DOHH2 (cell line): ENCODE data around the gene SVIL.

ENCODE experiments used
- H3F3A ChIP-seq: fragments of 200-600 bp; sonication (generic), shearing (Covaris generic); 2 replicates; pipeline ENCODE4 v1.6.0; 2016; ENCODE audit warnings: antibody characterized with exemption, mild to moderate bottlenecking; ENCODE audit not compliant: control insufficient read depth, insufficient read depth
- H3K27ac ChIP-seq: fragments of 200-600 bp; sonication (generic); 2 replicates; pipeline ENCODE4 v1.5.1; 2014; ENCODE audit warnings: low read depth, mild to moderate bottlenecking, low read length, moderate library complexity
- H3K27me3 ChIP-seq: fragments of 200-600 bp; sonication (generic); 2 replicates; pipeline ENCODE4 v1.6.1; 2014; ENCODE audit warnings: mild to moderate bottlenecking, low read length, mixed read lengths; ENCODE audit not compliant: control insufficient read depth
- H3K36me3 ChIP-seq: fragments of 200-600 bp; sonication (generic); 2 replicates; pipeline ENCODE4 v1.6.1; 2014; ENCODE audit warnings: mild to moderate bottlenecking, low read length, moderate library complexity, mixed read lengths; ENCODE audit not compliant: control insufficient read depth
- H3K4me1 ChIP-seq: fragments of 200-600 bp; sonication (generic); 2 replicates; pipeline ENCODE4 v1.6.1; 2014; ENCODE audit warnings: mild to moderate bottlenecking, low read length, mixed read lengths; ENCODE audit not compliant: control insufficient read depth
- H3K4me2 ChIP-seq: fragments of 200-600 bp; sonication (generic); 2 replicates; pipeline ENCODE4 v1.6.0; 2014; ENCODE audit warnings: mild to moderate bottlenecking, low read length, moderate library complexity
- H3K4me3 ChIP-seq: fragments of 200-600 bp; sonication (generic); 2 replicates; pipeline ENCODE4 v1.5.1; 2014; ENCODE audit warnings: mild to moderate bottlenecking, low read length, mixed read lengths
- H3K79me2 ChIP-seq: fragments of 200-600 bp; sonication (generic); 2 replicates; pipeline ENCODE4 v1.6.1; 2014; ENCODE audit warnings: mild to moderate bottlenecking, low read length, mixed read lengths; ENCODE audit not compliant: control insufficient read depth
- H3K9me2 ChIP-seq: fragments of 200-600 bp; sonication (generic); replicated peaks from 2 replicates; pipeline ENCODE4 v1.6.1; 2014; ENCODE audit warnings: mild to moderate bottlenecking, low read length, mixed read lengths; ENCODE audit not compliant: control insufficient read depth
- H3K9me3 ChIP-seq: fragments of 200-600 bp; sonication (generic); 2 replicates; pipeline ENCODE4 v1.6.1; 2014; ENCODE audit warnings: antibody characterized with exemption, low read length, mixed read lengths; ENCODE audit not compliant: control insufficient read depth, insufficient read depth
- H4K20me1 ChIP-seq: fragments of 200-600 bp; sonication (generic); 2 replicates; pipeline ENCODE4 v1.6.0; 2014; ENCODE audit warnings: low read depth, mild to moderate bottlenecking, antibody characterized with exemption, low read length, moderate library complexity; ENCODE audit not compliant: control insufficient read depth, insufficient read depth
- EZH2phosphoT487 ChIP-seq: fragments of 200-600 bp; sonication (generic); IDR thresholded peaks from 2 replicates; pipeline ENCODE4 v1.6.1; 2017; ENCODE audit warnings: borderline replicate concordance, mild to moderate bottlenecking, antibody characterized with exemption, low read length, moderate library complexity, mixed read lengths
- TF ChIP-seq, protein P1 (sequence below): fragments of 200-600 bp; sonication (generic); IDR thresholded peaks from one replicate; pipeline ENCODE4 v1.5.1; 2014; ENCODE audit warnings: antibody characterized with exemption, mild to moderate bottlenecking, low read depth, low read length; ENCODE audit not compliant: poor library complexity, severe bottlenecking

The SVIL gene

DNA sequence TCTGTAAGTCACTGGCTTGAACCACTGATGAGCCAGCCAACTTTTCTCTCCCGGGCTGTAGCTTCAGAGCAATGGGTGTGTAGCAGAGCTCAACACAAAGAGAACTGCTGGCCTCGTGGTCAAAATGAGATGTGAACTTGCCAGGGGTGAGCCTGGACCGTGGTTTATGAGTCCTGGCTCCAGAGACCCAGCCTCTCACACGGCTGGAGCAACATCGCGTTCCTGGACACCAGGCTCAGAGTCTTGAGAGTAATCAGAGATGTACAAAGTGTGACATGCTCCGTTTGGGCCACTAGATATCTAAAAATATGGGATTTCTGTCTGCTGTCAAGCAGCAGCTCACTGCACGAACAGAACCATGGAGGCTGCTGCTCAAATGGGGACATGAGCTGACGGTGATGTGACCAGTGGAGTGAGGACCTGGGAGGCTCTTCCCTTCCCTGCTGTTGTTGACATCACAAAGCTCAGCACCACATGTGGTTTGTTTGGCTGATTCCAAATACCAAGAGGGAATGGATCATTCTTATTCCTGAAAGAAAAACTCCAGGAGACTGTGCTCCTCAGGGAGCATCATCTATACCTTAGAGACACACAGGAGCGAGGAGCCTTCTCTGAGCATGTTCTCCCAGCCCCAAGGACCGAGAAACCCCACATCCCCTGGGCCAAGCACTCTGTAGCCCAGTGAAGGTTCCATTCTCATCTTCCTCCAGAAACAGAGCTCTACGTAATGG is 9.2 kb upstream of the SVIL start:
- Histone ChIP-seq H3K4me2 (no peak overlapping the region), H3F3A (no peaks in the 10 kb centered on the region), H3K9me2 (no peaks in the 10 kb centered on the region), H3K36me3 (no peaks in the 10 kb centered on the region), H3K27me3 (no peaks in the 10 kb centered on the region), H3K4me3 (no peak overlapping the region), H3K79me2 (no peaks in the 10 kb centered on the region), H3K27ac (no peak overlapping the region), H3K9me3 (no peaks in the 10 kb centered on the region), H4K20me1 (no peaks in the 10 kb centered on the region), H3K4me1 (peaks cover 6% of the 10 kb centered on the region; the same call in 1 of the 2 replicates)
- no peak for TF ChIP-seq EZH2phosphoT487
- TF ChIP-seq, protein P1, sequence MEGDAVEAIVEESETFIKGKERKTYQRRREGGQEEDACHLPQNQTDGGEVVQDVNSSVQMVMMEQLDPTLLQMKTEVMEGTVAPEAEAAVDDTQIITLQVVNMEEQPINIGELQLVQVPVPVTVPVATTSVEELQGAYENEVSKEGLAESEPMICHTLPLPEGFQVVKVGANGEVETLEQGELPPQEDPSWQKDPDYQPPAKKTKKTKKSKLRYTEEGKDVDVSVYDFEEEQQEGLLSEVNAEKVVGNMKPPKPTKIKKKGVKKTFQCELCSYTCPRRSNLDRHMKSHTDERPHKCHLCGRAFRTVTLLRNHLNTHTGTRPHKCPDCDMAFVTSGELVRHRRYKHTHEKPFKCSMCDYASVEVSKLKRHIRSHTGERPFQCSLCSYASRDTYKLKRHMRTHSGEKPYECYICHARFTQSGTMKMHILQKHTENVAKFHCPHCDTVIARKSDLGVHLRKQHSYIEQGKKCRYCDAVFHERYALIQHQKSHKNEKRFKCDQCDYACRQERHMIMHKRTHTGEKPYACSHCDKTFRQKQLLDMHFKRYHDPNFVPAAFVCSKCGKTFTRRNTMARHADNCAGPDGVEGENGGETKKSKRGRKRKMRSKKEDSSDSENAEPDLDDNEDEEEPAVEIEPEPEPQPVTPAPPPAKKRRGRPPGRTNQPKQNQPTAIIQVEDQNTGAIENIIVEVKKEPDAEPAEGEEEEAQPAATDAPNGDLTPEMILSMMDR, result no peak

DNA sequence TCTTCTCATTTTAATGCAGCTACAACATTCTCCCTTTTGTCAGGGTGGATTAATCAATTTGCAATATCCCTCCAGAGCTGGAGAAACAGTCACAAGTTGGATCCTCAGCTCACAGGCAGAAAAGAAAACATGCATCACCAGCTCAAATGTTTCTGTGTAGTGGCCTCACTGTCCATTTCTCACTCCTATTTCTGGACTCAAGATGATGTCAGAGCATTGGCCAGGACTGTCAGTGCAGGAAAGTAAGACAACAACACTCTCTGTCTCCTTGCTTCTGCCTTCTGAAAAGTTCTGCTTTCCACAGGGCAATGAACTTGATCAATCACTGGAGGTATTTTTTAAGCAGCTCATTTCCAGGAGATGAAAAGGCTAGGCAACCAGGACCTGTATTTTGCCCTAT is 8.2 kb upstream of the SVIL start:
- H3K4me2 ChIP-seq, result no peak overlapping the region
- H3K27ac ChIP-seq, result no peak overlapping the region
- H3K36me3 ChIP-seq, result no peaks in the 10 kb centered on the region
- H3K79me2 ChIP-seq, result no peaks in the 10 kb centered on the region
- no peaks in the 10 kb centered on the region for H3F3A ChIP-seq
- H4K20me1 ChIP-seq, result no peaks in the 10 kb centered on the region
- TF ChIP-seq, protein P1, result no peak
- TF ChIP-seq EZH2phosphoT487, result no peak
- H3K4me3 ChIP-seq, result no peak overlapping the region
- no peaks in the 10 kb centered on the region for H3K9me2 ChIP-seq
- H3K9me3 ChIP-seq, result no peaks in the 10 kb centered on the region
- peaks cover 6% of the 10 kb centered on the region; the same call in 1 of the 2 replicates for H3K4me1 ChIP-seq
- no peaks in the 10 kb centered on the region for H3K27me3 ChIP-seq

DNA sequence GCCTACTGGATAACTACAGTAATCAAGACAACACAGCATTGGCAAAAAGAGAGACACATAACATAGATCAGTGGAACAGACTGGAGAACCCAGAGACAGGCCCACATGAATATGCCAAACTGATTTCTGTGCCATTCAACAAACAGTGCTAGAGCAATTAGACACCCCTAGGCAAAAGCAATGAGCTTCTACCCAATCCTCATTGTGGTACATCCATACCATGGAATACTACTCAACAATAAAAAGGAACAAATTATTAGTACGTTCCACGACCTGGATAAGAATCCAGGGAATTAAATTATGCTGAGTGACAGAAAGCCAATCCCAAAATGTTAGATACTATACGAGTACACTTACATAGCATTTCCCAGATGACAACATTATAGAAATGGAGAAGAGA is 2.8 kb upstream of the SVIL start:
- Histone ChIP-seq H3K27me3 (no peaks in the 10 kb centered on the region), H3K36me3 (no peaks in the 10 kb centered on the region), H3K79me2 (no peaks in the 10 kb centered on the region), H3K4me2 (no peak overlapping the region), H3K4me1 (no peaks in the 10 kb centered on the region), H4K20me1 (no peaks in the 10 kb centered on the region), H3K4me3 (no peak overlapping the region), H3K27ac (no peak overlapping the region), H3K9me3 (no peaks in the 10 kb centered on the region), H3K9me2 (no peaks in the 10 kb centered on the region), H3F3A (no peaks in the 10 kb centered on the region)
- no peak for TF ChIP-seq EZH2phosphoT487
- TF ChIP-seq, protein P1, result no peak
